ENCODE data around the gene TBL1Y. TPM values are rescaled to one million over a fixed set of nuclear protein-coding genes. Genes with fewer than 3 reads are reported as not detected.

The TBL1Y gene
- total and polyA plus RNA-seq, 2 of the 13 experiments (the other 11 are each of a cell fraction or from before 2014, with no cell fraction given), result 0.37 to 1.4 TPM

DNA sequence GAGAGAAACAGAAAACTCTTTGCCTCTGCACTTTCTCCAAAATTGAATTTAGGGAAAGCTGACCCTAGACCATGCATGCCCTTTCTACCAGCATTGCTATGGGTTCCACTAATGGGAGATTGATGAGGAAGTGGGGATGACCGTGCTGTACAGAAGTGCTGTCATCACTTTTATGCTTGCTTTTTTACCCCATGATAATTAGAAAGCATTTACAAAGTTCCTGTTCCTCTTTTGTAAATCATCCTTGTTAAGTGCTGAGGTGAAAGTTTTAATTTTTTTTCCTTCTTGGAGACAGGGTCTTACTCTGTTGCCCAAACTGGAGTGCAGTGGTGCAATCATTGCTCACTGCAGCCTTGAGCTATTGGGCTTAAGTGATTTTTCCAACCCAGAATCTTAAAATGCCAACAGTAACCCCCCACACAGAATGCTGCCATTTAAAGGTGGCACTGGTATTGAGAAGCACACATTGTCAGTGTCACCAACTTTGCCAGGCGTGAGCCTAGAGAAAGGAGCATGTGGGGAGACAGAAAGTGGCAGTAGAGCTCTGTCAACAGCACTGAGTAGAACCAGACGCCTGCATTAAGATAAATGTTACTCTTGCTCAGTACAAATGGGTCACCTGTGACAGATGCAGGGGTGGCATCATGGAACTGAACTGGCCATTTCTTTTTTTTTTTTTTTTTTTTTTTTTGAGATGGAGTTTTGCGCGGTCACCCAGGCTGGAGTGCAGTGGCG is 79.6 kb downstream of the TBL1Y start:
- Histone ChIP-seq H4K20me1 (ENCODE audit: insufficient read depth, low read length) (no peaks in the 10 kb centered on the region), H3K27ac (ENCODE audit: extremely low read length, insufficient read depth, low read length) (no peak overlapping the region), H3K79me2 (ENCODE audit: insufficient read depth, low read length) (no peaks in the 10 kb centered on the region), H2AFZ (ENCODE audit: low read length) (no peak overlapping the region), H3K4me2 (ENCODE audit: low read depth, low read length) (no peak overlapping the region), H3K27me3 (ENCODE audit: control insufficient read depth in 1 of 2, insufficient read depth in 2 of 2, low read length in 2 of 2) (no peaks in the 10 kb centered on the region), H3K4me1 (ENCODE audit: insufficient read depth, low read length) (peaks cover under 1% of the 10 kb centered on the region; the same call in 1 of the 2 replicates), H3K36me3 (replicated peaks in 1 of 2; ENCODE audit: control insufficient read depth in 1 of 2, insufficient read depth in 2 of 2, low read length in 2 of 2) (no peaks in the 10 kb centered on the region), H3K9ac (ENCODE audit: insufficient read depth, low read depth, low read length) (no peak overlapping the region), H3K4me3 (replicated peaks in 1 of 3; ENCODE audit: insufficient read depth in 1 of 3, low read depth in 2 of 3, low read length in 3 of 3) (no peak overlapping the region), H3K9me3 (ENCODE audit: low read length) (no peaks in the 10 kb centered on the region)
- intact Hi-C loops (cut with micrococcal nuclease; ENCODE audit: unreplicated experiment) (no loop called here), in situ Hi-C loops (cut with HindIII; ENCODE audit: extremely low pct_ligation_motif_present, low pct_unique_long_range_greater_than_20kb) (no loop called here)
- BruUV-seq (replicated peaks), result no TSS peak
- 91% methylated on average over 5 of the region's 6 CpGs for WGBS (ENCODE audit: low lambda C conversion rate)
- FAIRE-seq (no peak), ATAC-seq (no peak), DNase-seq (ENCODE audit: low spot score) (no peak)
- ChIA-PET CTCF (ENCODE audit: low intra/inter-chr PET ratio, low total read pairs) (no interaction called here), POLR2A (no interaction called here)
- TF ChIP-seq, protein P1, sequence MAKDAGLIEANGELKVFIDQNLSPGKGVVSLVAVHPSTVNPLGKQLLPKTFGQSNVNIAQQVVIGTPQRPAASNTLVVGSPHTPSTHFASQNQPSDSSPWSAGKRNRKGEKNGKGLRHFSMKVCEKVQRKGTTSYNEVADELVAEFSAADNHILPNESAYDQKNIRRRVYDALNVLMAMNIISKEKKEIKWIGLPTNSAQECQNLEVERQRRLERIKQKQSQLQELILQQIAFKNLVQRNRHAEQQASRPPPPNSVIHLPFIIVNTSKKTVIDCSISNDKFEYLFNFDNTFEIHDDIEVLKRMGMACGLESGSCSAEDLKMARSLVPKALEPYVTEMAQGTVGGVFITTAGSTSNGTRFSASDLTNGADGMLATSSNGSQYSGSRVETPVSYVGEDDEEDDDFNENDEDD (CRISPR knock-in tag; IDR thresholded peaks at IDR 0.05; ENCODE audit: borderline replicate concordance), result no peak
- TF ChIP-seq ZNF431 (CRISPR knock-in tag; IDR thresholded peaks at IDR 0.05; ENCODE audit: borderline replicate concordance, low read depth) (no peak), ZFP36L2 (CRISPR knock-in tag; IDR thresholded peaks at IDR 0.05) (no peak), ZNF572 (CRISPR knock-in tag; IDR thresholded peaks at IDR 0.05) (no peak), ZNF460 (CRISPR knock-in tag; IDR thresholded peaks at IDR 0.05; ENCODE audit: borderline replicate concordance) (no peak), IKZF1 (IDR thresholded peaks at IDR 0.05) (no peak), NFKB2 (CRISPR knock-in tag; IDR thresholded peaks at IDR 0.05; ENCODE audit: borderline replicate concordance) (no peak), RFX1 (IDR thresholded peaks at IDR 0.05) (no peak), HDAC2 (CRISPR knock-in tag; IDR thresholded peaks at IDR 0.05) (no peak), POLR2AphosphoS2 (IDR thresholded peaks at IDR 0.05; ENCODE audit: low read depth, low read length) (no peak), ZNF143 (CRISPR knock-in tag; IDR thresholded peaks at IDR 0.05) (no peak), ZNF780A (CRISPR knock-in tag; IDR thresholded peaks at IDR 0.05) (no peak), ZNF101 (CRISPR knock-in tag; IDR thresholded peaks at IDR 0.05; ENCODE audit: borderline replicate concordance, low read depth) (no peak), ZBTB42 (CRISPR knock-in tag; IDR thresholded peaks at IDR 0.05) (no peak), HOXA7 (CRISPR knock-in tag; IDR thresholded peaks at IDR 0.05) (no peak), ZNF878 (CRISPR knock-in tag; IDR thresholded peaks at IDR 0.05) (no peak)
- TF ChIP-seq, protein P2, sequence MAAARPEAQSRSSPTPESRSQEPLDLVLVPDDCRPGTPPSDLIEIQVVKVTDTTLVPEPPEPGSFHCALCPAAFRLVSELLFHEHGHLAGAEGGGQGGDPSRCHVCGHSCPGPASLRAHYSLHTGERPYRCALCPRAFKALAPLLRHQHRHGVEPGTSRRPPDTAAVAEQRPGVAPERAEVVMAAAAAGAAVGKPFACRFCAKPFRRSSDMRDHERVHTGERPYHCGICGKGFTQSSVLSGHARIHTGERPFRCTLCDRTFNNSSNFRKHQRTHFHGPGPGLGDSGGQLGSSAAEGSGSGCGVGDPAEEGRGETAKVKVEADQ (CRISPR knock-in tag; IDR thresholded peaks at IDR 0.05; ENCODE audit: borderline replicate concordance), result no peak

All from HepG2 (cell line).